Bone marrow (tissue), 2 donors: ENCODE data around the gene CORIN.

ENCODE experiments used
- DNase-seq, 2 donors: peaks; one replicate each; lab custom pipeline; 2025; lab: John Stamatoyannopoulos, UW

Gene CORIN

GRCh38 chr4:47837908-47838294, at the start of gene CORIN:
Gene CORIN, minus strand, starts transcription at chr4:47838067. Its CDS starts 118 bp downstream, at chr4:47837949.
- no peak for DNase-seq

GRCh38 chr4:47882228-47882627, 44.4 kb upstream of the CORIN start:
- no peak for DNase-seq

- no peak for DNase-seq
These were observed 41.6 kb upstream of the CORIN start for GRCh38 chr4:47879458-47879857.

GRCh38 chr4:47876784-47877546, 39.1 kb upstream of the CORIN start:
- no peak for DNase-seq

GRCh38 chr4:47876310-47876709, 38.4 kb upstream of the CORIN start:
- no peak for DNase-seq

- no peak for DNase-seq
These were observed 36.1 kb upstream of the CORIN start for GRCh38 chr4:47873877-47874541.

- DNase-seq = no peak
These were observed 25.6 kb upstream of the CORIN start for GRCh38 chr4:47863486-47863885.

GRCh38 chr4:47862297-47862696, 24.4 kb upstream of the CORIN start:
- DNase-seq = no peak

- no peak for DNase-seq
These were observed 22.4 kb upstream of the CORIN start for GRCh38 chr4:47860305-47860704.

GRCh38 chr4:47858006-47858405, 20.1 kb upstream of the CORIN start:
- DNase-seq = no peak

- DNase-seq = no peak
These were observed 18.8 kb upstream of the CORIN start for GRCh38 chr4:47856713-47857112.

- no peak for DNase-seq
These were observed 17.5 kb upstream of the CORIN start for GRCh38 chr4:47855350-47855749.

GRCh38 chr4:47852136-47852535, 14.3 kb upstream of the CORIN start:
- no peak for DNase-seq

GRCh38 chr4:47849466-47849865, 11.6 kb upstream of the CORIN start:
- DNase-seq = no peak

GRCh38 chr4:47848041-47848440, 10.2 kb upstream of the CORIN start:
- DNase-seq = no peak

GRCh38 chr4:47842985-47843384, 5.1 kb upstream of the CORIN start:
- DNase-seq = no peak

- no peak for DNase-seq
These were observed 2.4 kb upstream of the CORIN start for GRCh38 chr4:47840291-47840690.

- DNase-seq = no peak
These were observed 1.4 kb upstream of the CORIN start for GRCh38 chr4:47839259-47839658.

- no peak for DNase-seq
These were observed 578 bp upstream of the CORIN start for GRCh38 chr4:47838445-47838844.

GRCh38 chr4:47837094-47837907, 566 bp downstream of the CORIN start:
- DNase-seq = no peak

GRCh38 chr4:47836641-47837093, 1.2 kb downstream of the CORIN start:
- peak in 1 of 2 donors; percentile 24 for DNase-seq

- no peak for DNase-seq
These were observed 2.4 kb downstream of the CORIN start for GRCh38 chr4:47835494-47835893.
